Mucosa of rectum (tissue), 2 donors: Measurements from ENCODE around the gene NLRC5.
"Not testable (repeated sequence)": the region's sequence is repeated elsewhere in the genome, so short reads cannot be mapped to it uniquely, and the experiment has no call there.

ENCODE experiments used
- H3K27ac ChIP-seq, 2 donors: one replicate each; pipeline ENCODE4 v1.7.0; 2013; ENCODE audit warnings: inconsistent platforms in 2 of 2, low read depth in 2 of 2, low read length in 2 of 2
- H3K27me3 ChIP-seq, 2 donors: one replicate each; pipeline ENCODE4 v1.7.0; 2013; ENCODE audit warnings: low read length in 2 of 2; ENCODE audit not compliant: control insufficient read depth in 2 of 2, insufficient read depth in 2 of 2
- H3K36me3 ChIP-seq, 2 donors: one replicate each; pipeline ENCODE4 v1.7.0; 2013; ENCODE audit warnings: low read length in 2 of 2; ENCODE audit not compliant: control insufficient read depth in 2 of 2, insufficient read depth in 2 of 2
- H3K4me1 ChIP-seq, 2 donors: one replicate each; pipeline ENCODE4 v1.7.0; 2013; ENCODE audit warnings: low read length in 2 of 2, mild to moderate bottlenecking in 1 of 2; ENCODE audit not compliant: control insufficient read depth in 2 of 2, insufficient read depth in 2 of 2
- H3K4me3 ChIP-seq, 2 donors: one replicate each; pipeline ENCODE4 v1.7.0; 2013; ENCODE audit warnings: low read length in 2 of 2
- H3K9ac ChIP-seq, 2 donors: one replicate each; pipeline ENCODE4 v1.7.0; 2013; ENCODE audit warnings: low read length in 2 of 2, low read depth in 1 of 2, mild to moderate bottlenecking in 1 of 2
- H3K9me3 ChIP-seq, 2 donors: one replicate each; pipeline ENCODE4 v1.7.0; 2013; ENCODE audit warnings: low read length in 2 of 2; ENCODE audit not compliant: control insufficient read depth in 2 of 2
- donor health status: healthy.
- donor health status: Normal muscosa, but diverticular disease.

The NLRC5 gene

GRCh38 chr16:56972403-56973293 is 16.7 kb upstream of the NLRC5 start:
- H3K9me3 ChIP-seq = no peaks in the 10 kb centered on the region
- H3K9ac ChIP-seq = no peak overlapping the region
- H3K36me3 ChIP-seq = no peaks in the 10 kb centered on the region
- H3K27ac ChIP-seq = no peak overlapping the region
- H3K4me3 ChIP-seq = no peak overlapping the region
- H3K4me1 ChIP-seq = peaks cover 0 to 3% of the 10 kb centered on the region in 2 donors
- no peaks in the 10 kb centered on the region for H3K27me3 ChIP-seq

DNA sequence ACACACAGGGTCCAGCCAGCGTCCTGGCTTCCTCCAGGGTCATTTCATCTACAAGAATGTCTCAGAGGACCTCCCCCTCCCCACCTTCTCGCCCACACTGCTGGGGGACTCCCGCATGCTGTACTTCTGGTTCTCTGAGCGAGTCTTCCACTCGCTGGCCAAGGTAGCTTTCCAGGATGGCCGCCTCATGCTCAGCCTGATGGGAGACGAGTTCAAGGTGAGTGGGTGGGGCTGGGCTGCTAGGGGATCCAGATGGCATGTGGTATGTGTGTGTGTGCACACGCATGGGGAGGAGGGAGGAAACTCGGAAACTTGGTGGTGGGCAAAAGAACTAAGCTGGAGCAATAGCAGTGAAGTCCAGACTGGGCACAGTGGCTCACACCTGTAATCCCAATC is 16.1 kb upstream of the NLRC5 start:
- Histone ChIP-seq H3K27ac (no peak overlapping the region), H3K9ac (no peak overlapping the region), H3K27me3 (no peaks in the 10 kb centered on the region), H3K4me3 (no peak overlapping the region), H3K4me1 (peaks cover 0 to 3% of the 10 kb centered on the region in 2 donors), H3K9me3 (no peaks in the 10 kb centered on the region), H3K36me3 (no peaks in the 10 kb centered on the region)

GRCh38 chr16:56973899-56974298 is 15.5 kb upstream of the NLRC5 start:
- H3K27me3 ChIP-seq, H3K9me3 ChIP-seq, H3K9ac ChIP-seq, H3K27ac ChIP-seq, H3K4me3 ChIP-seq, H3K36me3 ChIP-seq, H3K4me1 ChIP-seq: not testable (repeated sequence)

DNA sequence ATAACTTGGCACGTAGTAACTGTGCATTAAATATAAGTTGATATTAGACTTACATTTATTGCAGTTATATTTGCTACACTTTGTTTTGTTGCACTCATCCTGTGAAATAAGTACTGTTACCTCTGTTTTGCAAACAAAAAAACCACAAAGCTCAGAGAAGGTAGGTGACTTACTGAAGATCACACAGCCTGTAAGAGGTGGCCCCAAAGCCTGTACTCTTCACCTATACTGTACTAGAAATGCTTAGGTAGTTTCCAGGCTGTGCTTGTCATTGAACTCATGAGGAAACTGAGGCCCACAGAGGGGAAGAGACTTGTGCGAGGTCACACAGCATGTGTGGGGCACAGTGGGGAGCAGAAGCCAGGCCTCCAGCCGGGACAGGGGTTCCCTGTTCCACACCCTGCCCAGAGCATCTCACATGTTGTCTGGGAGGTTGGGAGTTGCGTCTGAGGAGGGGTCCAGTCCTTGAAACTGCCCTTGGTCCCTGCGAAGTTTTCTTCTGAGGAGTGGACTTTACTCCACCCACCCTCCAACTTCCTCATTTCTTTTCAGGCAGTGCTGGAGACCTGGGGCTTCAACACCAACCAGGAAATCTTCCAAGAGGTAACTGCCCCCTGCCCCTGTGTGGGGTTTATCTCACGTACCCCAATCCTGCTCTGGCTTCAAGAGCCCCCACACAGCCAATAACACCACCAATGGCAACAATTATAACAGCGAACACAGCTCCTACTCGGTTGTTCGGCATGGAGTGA is 14.6 kb upstream of the NLRC5 start:
- Histone ChIP-seq H3K9ac (no peak overlapping the region), H3K27ac (no peak overlapping the region), H3K27me3 (no peaks in the 10 kb centered on the region), H3K4me1 (peaks cover 0 to 3% of the 10 kb centered on the region in 2 donors), H3K4me3 (no peak overlapping the region), H3K36me3 (no peaks in the 10 kb centered on the region), H3K9me3 (no peaks in the 10 kb centered on the region)

- Histone ChIP-seq H3K4me3 (no peak overlapping the region), H3K4me1 (peaks cover 0 to 3% of the 10 kb centered on the region in 2 donors), H3K9me3 (no peaks in the 10 kb centered on the region), H3K9ac (no peak overlapping the region), H3K27me3 (no peaks in the 10 kb centered on the region), H3K27ac (no peak overlapping the region), H3K36me3 (no peaks in the 10 kb centered on the region)
These were observed 13.6 kb upstream of the NLRC5 start for GRCh38 chr16:56975714-56976113.

DNA sequence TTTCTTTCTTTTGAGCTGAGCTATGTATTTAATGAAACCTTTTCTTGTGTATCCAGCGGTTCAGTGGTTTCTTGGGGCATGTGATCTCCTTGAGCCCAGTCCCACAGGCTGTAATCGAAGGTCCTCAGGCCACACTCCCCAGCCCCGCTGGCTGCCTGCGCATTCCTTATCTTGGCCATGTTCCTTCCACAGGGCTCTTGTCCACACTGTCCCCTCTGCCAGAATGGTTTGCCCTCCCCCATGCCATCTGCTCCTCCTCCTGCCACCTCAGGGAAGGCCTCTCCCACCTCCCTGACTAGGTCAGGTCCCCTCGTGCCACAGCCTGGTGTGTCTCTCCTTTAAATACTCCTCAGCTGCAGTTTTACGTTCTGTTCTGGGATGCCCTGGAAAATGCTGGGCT is 12.1 kb upstream of the NLRC5 start:
- Histone ChIP-seq H3K4me3 (no peak overlapping the region), H3K9me3 (no peaks in the 10 kb centered on the region), H3K36me3 (no peaks in the 10 kb centered on the region), H3K4me1 (peaks cover 0 to 3% of the 10 kb centered on the region in 2 donors), H3K27me3 (no peaks in the 10 kb centered on the region), H3K27ac (no peak overlapping the region), H3K9ac (no peak overlapping the region)

DNA sequence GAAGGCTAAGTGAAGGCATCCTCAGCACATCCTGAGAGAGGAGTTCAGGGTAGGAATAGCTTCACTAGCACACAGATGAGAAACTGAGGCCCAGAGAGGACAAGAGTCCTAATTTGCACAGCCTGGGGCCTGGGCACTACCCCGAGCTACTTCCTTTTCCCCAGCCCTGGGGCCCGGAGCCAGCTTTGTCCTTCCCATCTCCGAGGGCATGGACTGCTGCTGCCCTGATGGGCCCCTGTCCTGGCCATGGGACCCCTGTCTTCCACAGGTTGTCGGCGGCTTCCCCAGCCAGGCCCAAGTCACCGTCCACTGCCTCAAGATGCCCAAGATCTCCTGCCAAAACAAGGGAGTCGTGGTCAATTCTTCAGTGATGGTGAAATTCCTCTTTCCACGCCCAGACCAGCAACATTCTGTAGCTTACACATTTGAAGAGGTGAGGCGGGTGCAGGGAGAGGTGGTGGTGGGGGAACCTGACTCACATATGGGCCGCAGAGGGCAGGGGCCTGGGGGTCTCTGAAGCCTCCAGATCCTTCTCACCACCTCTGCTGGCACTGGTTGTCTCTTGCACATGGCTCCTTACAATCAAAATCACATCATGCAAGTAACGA is 11.4 kb upstream of the NLRC5 start:
- H3K27ac ChIP-seq = no peak overlapping the region
- H3K4me3 ChIP-seq = no peak overlapping the region
- no peaks in the 10 kb centered on the region for H3K9me3 ChIP-seq
- peaks cover under 1 to 3% of the 10 kb centered on the region in 2 donors for H3K4me1 ChIP-seq
- H3K9ac ChIP-seq = no peak overlapping the region
- H3K27me3 ChIP-seq = no peaks in the 10 kb centered on the region
- no peaks in the 10 kb centered on the region for H3K36me3 ChIP-seq

GRCh38 chr16:56980201-56980535 is 9.2 kb upstream of the NLRC5 start:
- Histone ChIP-seq H3K9ac (no peak overlapping the region), H3K27me3 (peaks cover 0 to 1% of the 10 kb centered on the region in 2 donors), H3K4me1 (peaks cover 16 to 22% of the 10 kb centered on the region in 2 donors), H3K36me3 (no peaks in the 10 kb centered on the region), H3K4me3 (no peak overlapping the region), H3K9me3 (no peaks in the 10 kb centered on the region), H3K27ac (no peak overlapping the region)

DNA sequence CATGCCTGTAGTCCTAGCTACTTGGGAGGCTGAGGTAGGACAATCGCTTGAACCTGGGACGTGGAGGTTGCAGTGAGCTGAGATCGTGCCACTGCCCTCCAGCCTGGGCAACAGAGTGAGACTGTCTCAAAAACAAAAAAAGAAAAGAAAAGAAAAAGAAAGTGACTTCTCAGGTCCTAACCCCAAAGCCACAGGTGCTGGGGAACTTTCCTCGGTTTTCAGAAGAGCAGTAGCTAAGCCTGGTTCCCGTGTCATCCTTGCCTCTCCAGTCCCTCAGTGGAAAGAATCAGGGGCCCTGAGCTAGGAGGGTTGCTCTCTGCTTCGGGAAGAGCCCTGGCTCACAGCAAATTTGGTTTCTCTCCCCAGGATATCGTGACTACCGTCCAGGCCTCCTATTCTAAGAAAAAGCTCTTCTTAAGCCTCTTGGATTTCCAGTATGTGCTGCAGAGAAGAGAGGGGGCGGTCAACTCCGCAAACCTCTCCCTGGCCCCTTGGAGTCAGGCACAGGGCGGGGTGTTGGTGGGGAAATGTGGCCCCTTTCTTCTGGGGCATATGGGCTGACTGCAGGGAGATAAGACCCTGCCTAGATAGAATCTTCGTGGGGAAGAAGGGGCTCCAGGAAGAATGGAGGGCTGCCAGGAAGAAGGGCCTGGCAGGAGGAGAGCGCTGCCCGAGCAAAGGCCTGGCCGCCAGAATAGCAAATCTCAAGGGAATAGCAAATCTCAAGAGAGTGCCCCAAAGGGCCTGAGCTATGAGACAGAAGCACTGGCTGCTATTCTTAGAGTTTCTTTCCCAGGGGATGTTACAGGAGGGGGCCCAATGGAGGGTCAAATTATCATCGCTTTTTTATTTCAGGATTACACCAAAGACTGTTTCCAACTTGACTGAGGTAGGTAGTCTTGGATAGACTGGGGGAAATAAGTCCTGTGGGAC is 8.3 kb upstream of the NLRC5 start:
- Histone ChIP-seq H3K27ac (no peak overlapping the region), H3K27me3 (peaks cover 0 to 1% of the 10 kb centered on the region in 2 donors), H3K36me3 (no peaks in the 10 kb centered on the region), H3K9ac (no peak overlapping the region), H3K4me1 (peaks cover 23 to 26% of the 10 kb centered on the region in 2 donors), H3K9me3 (no peaks in the 10 kb centered on the region), H3K4me3 (no peak overlapping the region)
